ENCODE results near the gene GPC5.

GRCh38 chr13:91470681-91471080 lies 72.3 kb downstream of the GPC5 start:
- TF ChIP-seq CTCF (IDR thresholded peaks at IDR 0.05) (no peak), POLR2A (IDR thresholded peaks at IDR 0.05) (no peak), EP300 (IDR thresholded peaks at IDR 0.05) (no peak)

Measured in ovary (tissue), 3 donors.